Stimulated activated CD8-positive, alpha-beta memory T cell treated with anti-CD3 and anti-CD28 coated beads, Interleukin-12 subunit alpha, Interleukin-12 subunit beta, amount 100 ng/mL, for 24 hours (primary cell): ENCODE results near the gene NF2.
A peak's percentile ranks its signal among the peaks of the same experiment; 100 is the strongest.
"Not testable (repeated sequence)": the region's sequence is repeated elsewhere in the genome, so short reads cannot be mapped to it uniquely, and the experiment has no call there.

Experiments used
- DNase-seq: peaks from one replicate; pipeline ENCODE4 v3.0.0-alpha.2; 2020; ENCODE audit errors: extremely low read depth

Gene NF2

DNA sequence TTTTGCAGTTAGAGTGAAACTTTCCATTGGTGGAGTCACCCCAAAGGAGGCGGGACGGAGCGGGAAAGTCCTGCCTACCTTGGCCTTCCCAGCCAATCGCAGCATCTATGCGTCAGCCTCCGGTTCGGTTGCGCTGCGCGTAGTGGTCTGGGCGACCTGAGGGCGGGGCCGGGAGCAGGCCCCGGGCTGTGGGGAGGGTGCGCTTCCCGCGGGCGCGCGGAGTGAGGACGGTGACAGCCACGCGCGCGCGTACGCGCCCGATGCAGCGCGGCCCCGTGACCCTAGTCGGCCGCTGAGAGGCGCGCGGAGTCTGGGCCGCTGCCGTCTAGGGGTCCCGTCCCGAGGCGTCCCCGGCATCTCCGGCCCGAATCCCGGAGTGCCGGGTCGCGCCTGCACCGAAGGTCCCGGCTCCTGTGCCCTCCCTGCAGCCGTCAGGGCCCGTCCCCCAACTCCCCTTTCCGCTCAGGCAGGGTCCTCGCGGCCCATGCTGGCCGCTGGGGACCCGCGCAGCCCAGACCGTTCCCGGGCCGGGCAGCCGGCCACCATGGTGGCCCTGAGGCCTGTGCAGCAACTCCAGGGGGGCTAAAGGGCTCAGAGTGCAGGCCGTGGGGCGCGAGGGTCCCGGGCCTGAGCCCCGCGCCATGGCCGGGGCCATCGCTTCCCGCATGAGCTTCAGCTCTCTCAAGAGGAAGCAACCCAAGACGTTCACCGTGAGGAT is at the start of gene NF2:
Gene NF2, plus strand, starts transcription at position 276 of the 718 bp plus-strand sequence. Its CDS starts 366 bp downstream, at position 642.
- DNase-seq = peak; percentile 94

DNA sequence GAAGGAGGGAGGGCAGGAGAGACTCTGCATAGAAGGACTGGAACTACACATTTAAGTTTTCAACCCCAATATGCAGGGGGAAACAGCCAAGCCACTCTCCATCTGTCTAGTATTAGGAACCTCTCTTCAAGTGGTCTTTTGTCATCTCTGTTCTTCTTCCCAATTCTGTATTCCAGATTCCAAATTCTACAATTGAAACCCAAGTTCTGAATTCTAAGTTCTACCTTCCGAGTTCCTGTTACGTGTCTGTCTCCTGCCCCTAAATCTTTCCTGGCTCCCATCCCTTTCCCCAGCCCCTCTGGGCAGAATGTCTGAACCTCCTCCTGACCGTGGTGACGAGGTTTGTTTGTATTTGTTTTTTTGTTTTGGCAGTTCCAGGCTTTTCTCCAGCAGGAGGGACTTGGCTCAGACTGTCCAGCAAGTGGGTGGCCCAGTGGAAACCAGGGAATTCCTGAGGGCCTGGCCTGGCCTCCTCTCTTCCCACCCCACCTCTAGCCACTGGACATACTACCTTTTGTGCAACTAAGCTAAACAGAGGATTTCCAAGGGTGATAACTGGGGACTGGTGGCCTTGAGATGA is 48.3 kb upstream of the NF2 start:
- DNase-seq = no peak

DNA sequence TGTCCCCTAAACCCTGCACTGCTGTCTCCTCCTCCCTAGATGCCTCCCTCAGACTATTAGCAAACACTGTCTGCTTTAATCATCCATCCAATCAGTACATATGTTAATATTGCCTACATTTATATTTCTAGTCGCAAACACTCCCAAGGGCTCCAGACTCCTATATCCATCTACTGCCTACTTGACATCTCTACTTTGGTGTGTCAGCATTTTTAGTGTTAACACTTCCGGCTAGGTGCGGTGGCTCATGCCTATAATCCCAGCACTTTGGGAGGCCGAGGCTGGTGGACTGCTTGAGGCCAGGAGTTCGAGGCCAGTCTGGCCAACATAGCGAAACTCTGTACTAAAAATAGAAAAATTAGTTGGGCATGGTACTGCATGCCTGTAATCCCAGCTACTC is 44.4 kb upstream of the NF2 start:
- DNase-seq = no peak

DNA sequence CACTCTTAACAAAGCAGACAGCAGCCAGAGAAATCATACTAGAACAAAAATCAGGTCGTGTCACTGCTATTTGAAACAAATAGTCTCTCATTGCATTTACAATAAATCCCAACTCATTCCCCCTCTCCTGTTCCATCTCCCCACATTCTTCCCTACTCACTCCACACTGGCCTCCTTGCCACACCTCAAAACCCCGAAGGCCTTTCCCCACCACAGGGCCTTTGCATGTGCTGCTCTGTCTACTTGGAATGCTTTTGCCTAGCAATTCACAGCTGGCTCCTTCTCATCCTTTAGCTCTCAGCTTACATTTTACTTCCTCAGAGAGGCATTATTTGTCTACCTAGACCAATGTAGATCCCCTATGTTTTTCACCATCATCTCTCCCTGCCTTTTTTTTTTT is 43.6 kb upstream of the NF2 start:
- no peak for DNase-seq

DNA sequence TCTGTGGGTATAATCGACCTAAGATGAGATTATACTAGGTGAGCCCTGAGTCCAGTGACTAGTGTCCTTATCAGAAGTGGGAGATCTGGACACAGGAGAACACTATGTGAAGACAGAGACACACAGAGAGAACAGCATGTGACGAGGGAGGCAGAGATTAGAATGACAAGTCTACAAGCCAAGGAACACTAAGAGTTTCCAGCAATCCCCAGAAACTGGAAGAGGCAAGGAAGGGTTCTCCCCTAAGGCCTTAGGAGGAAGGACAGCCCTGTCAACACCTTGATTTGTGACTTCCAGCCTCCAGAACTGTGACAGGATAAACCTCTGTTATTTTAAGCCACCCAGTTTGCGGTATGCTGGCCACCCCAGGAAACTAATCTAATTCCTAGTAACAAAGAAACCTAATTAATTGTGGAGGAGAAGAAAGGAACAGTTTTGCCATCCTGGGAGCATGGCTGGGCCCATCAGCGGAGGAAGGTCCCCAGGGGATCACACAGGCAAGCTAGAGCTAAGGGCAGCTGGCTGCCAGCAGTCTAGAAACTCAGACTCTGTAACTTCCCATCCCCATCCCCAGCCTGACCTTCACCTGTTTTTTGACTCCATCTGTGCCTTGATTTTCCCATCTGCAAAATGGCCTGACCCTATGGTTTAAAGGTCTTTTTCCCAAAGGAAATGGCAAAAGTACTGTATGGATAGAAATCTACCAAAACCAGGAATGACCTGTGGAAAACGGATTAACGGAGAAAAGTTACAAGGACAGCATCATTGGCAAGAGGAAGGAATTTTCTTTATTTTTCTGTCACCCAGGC is 39.6 kb upstream of the NF2 start:
- no peak for DNase-seq

DNA sequence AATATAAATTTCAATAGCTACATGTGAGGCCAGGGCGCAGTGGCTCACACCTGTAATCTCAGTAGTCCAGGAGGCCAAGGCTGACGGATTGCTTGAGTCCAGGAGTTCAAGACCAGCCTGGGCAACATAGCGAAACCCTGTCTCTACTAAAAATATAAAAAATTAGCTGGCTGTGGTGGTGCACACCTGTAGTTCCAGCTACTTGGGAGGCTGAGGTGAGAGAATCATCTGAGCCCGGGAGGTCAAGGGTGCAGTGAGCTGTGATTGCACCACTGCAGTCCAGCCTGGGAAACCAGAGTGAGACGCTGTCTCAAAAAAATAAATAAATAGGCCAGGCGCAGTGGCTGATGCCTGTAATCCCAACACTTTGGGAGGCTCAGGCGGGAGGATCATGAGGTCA is 36.9 kb upstream of the NF2 start:
- not testable (repeated sequence) for DNase-seq

DNA sequence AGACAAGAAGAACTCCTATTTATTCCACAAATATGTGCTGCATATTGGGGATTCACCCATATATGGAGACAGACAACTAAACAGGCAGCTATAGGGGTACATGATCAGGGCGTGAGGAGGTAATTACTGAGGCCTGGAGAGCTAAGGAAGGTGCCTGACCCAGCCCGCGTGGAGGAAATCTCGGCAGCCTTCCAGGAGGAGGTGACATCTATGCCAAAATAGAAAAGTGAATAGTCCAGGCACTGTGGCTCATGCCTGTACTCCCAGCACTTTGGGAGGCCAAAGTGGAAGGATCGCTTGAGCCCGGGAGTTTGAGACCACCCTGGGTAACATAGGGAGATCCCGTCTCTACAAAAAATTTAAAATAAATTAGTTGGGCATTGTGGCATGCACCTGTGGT is 36.1 kb upstream of the NF2 start:
- no peak for DNase-seq

DNA sequence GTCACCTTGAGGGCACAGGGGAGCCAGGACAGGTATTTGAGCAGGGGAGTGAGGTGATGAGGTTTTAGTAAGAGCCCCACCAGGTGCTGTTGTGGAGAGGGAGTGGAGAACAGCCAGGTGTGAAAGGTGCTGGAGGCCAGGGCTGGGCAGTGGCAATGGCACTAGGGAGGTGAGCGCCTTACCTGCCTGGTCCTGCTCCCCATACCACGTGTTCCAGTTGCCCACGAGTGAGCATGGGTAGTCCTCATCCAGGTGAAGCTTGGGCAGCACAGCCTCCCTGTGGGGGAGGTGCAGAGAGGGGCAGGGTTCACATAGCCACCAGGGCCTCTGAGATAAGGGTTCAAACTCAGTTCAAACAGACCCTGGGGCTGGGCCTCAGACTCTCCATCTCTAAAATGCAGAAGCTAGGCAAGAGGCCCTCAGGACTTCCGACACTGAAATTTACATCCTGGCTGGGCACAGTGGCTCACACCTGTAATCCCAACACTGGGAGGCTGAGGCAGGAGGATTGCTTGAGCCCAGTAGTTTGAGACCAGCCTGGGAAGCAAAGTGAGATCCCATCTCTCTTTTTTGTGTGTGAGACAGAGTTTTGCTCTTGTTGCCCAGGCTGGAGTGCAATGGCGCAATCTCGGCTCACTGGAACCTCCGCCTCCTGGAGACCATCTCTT is 34.3 kb upstream of the NF2 start:
- no peak for DNase-seq

DNA sequence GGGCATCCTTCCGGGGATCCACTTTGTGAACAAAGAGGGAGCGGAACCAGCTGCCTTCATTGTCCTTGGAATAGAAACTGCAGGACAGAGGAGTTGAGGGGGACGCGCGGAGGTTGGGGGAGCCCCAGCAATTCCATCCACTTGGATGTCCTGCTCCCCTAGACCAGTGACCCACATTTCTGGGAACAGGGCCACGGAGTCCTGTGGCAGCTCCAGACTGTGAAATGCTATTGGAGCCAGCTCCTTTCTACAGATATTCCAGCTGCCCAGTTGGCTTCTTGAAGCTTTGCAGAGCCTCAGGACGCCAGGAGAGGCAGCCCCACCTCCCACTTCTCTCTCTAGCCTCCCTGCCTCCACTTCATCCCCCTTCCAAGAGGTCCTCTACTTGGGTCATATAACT is 33.0 kb upstream of the NF2 start:
- no peak for DNase-seq

DNA sequence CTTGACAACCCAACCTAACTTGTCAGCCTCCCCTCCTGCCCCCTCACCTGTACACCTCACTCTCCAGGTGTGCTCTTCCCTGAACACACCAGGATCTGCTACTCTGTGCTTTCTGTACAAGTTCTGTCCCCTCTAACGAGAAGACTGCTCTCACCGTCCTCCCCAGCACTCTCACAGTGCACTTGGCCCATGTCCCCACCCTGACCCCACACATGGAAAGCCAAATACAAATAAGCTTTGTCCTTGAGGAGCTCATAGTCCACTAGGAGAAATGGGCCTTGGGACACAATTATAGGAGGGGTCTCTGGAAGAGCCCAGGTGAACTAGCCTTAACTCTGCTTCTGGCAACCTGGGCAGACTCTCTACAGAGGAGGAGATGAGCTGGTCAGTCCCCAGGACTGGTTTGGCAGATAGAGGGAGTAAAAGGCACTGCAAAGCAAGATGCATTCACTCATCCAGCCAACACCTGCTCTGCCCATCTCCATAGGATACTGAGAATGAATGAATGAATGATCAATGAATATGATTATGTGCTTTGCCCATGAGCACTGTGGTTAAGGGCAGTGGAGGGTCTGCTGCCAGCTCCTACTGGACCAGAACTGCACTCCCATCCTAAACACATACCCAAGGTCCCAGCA is 32.4 kb upstream of the NF2 start:
- DNase-seq = no peak

DNA sequence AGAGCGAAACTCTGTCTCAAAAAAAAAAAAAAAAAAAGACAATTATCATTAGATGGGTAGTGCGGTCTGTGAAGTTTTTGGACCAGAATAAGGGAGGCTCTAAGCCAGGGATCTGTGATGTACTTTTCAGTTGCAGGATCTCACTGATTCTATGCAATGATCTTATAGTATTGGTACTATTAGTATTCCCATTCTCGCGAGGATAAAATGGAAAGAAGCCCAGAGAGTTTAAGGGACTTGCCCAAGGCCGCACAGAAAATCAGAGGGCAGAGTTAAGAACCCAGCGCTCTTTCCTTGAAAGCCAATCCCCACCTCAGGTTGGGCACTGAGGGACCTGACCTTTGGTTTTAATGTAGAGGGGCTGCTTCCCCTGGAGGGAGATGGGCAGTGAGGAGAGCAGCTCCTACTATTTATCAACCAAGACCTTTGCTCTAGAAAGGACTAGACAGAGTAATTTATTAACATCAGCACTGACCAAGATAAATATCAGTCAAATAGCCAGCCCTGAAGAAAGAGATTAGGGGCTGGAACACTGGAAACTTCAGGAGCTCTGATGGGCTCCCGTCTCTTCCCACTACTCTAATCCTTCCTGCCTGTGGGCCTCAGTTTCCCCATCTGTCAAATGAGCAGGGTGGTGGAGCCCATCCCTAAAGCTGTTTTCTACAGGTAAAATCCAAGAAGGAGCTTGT is 28.5 kb upstream of the NF2 start:
- DNase-seq = no peak

DNA sequence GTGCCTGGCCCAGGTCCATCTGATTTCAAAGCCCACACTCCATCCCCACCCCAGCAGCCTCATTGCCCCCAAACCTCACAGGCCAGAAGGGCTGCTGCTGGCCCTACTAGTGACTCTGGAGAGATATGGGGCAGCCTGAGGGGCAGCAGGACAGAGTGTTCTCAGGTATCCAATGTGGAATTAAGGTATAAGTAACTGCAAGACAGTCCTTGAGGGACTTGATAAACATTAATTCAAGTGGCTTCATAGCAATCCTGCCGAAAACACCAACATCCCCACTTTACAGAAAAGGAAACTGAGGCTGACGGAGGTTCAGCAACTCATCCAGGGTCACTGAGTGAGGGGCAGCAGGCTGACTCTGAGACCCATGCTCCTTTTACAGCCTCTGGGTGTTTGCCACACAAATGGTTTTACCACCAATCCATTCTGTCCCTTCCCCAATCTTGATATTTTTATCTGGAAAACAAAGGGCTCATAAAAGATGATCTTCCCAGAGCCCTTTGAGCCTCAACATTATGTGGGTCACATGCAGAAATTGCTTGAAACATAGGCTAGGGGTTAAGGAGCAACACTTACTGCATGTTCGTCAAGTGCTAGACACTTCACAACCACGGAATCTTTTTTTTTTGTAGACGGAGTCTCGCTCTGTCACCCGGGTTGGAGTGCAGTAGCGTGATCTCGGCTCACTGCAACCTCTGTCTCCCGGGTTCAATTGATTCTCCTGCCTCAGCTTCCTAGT is 24.8 kb upstream of the NF2 start:
- no peak for DNase-seq

DNA sequence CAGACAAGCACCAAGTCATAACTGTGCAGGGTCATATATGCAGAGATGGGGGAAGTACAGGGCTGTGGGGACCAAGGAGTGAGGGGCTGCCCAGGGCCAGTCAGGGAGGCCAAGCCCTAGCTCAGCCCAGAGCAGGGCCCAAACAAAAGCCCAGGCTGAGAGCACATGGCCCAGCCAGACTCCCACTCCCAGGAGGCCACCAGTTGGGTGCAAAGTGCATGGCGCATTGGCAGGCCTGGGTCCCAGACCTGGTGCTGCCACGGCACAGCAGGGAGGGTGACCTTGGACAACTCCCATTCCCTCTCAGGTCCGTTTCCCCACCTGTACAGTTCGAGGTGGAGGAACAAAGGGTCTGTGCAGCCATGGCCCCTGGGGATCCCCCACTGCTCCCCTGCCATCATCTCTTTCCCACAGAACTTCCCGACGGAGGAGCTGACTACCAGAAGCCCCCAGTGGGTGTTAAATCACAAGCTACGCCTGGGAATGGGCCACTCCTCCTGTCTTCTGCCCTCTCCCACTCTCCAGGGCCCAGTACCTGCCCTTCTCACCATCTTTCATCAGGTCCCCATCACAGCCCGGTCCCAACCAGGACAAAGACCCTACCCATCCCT is 23.1 kb upstream of the NF2 start:
- DNase-seq = no peak

DNA sequence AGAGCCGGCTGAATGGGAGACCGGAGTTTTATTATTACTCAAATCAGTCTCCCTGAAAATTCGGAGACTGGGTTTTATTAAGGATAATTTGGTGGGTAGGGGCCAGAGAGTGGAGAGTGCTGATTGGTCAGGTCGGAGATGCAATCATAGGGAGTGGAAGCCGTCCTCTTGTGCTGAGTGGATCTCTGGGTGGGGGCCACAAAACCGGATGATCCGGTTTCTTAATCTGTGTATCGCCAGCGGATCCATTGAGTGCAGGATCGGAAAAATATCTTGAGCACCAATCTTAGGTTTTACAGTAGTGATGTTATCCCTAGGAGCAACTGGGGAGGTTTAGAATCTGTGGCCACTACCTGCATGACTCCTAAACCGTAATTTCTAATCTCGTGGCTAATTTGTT is 21.6 kb upstream of the NF2 start:
- no peak for DNase-seq

DNA sequence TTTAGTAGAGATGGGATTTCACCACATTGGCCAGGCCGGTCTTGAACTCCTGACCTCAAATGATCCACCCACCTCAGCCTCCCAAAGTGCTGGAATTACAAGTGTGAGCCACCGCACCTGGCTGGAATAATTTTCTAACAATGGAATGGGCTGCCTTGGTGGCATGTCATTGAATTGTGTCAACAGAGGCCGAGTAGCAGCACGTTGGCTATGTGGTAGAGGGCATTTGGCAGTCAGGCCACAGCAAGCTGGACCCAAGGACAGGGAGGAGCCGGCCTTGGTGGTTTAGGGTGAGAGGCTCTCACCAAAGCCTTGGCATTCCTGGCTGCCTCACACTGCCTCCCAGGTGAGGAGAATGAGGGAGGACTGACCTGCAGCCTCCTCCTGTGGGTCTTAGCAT is 18.5 kb upstream of the NF2 start:
- DNase-seq = no peak

DNA sequence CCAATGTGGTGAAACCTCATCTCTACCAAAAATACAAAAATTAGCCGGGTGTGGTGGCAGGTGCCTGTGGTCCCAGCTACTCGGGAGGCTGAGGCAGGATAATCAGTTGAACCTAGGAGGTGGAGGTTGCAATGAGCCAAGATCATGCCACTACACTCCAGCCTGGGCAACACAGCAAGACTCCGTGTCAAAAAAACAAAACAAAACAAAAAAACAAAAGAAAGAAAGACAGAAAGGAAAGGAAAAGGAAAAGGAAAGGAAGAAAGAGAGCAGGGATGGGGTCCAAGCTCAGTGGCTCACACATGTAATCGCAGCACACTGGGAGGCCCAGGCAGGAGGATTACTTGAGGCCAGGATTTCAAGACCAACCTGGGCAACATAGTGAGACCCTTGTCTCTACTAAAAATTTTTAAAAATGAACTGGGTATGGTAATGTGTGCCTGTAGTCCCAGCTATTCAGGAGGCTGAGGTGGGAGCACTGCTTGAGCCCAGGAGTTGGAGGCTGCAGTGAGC is 17.2 kb upstream of the NF2 start:
- not testable (repeated sequence) for DNase-seq

DNA sequence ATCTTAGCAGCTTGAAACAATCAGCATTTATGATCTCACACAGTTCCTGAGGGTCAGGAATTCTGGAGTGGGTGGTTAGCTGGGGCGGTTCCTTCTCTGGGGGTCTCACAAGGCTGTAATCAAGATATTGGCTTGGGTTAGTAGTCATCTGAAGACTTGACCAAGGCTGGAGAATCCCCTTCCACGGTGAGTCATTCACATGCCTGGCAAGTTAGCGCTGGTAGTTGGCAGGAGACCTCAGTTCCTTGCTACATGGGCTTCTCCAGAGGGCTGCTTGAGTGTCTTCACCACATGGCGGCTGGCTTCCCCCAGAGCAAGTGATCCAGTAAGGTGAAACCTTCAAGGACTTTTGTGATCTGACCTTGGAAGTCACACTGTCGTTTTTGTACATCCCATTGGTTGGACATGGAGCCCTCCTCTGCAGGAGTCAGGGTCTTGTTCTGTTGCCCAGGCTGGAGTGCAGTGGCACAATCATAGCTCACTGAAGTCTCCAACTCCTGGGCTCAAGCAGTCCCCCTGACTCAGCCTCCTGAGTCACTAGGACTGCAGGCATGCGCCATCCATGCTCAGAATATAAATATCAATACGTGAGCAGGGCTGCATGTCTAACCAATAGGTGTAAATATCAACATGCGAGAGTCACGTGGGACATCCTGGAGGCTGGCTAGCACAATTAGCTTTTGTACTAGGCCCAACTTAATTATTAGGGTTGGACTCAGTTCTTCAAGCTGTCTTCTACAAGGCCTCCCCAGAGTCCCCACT is 15.3 kb upstream of the NF2 start:
- DNase-seq = no peak

DNA sequence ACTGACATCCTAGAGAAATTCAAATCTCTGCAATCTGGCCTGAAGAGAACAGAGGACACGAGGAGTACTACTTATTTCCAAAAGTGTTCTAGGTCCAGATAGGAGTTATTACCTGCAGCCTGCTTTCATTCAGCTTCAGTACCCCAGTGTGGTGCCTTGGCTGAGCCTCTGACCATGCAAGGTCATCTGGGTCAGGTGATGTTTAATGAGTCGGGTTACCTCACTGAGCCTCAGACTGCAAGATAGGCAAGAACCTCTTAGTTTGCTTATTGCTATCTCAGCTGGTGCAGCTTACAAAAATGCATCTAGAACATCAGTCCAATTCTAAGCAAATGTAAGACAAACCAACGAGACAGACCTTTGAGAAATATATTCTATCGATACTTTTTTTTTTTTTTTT is 9.5 kb upstream of the NF2 start:
- no peak for DNase-seq

DNA sequence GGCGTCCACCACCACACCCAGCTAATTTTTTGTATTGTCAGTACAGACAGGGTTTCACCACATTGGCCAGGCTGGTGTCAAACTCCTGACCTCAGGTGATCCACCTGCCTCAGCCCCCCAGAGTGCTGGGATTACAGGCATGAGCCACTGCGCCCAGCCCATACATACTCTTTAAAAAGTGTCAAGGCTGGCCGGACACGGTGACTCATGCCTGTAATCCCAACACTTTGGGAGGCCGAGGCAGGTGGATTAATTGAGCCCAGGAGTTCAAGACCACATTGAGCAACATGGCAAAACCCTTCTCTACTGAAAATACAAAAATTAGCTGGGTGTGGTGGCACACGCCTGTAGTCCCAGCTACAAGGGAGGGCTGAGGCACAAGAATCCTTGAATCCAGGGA is 9.0 kb upstream of the NF2 start:
- not testable (repeated sequence) for DNase-seq
